ENCODE results near the gene SLC44A3.

GRCh38 chr1:94831641-94832040 lies 11.5 kb downstream of the SLC44A3 start:
- TF ChIP-seq CTCF (IDR thresholded peaks at IDR 0.05) (no peak), POLR2A (IDR thresholded peaks at IDR 0.05) (no peak)
